Body of pancreas (tissue), 4 donors: Measurements from ENCODE around the gene SNPH. TPM values are rescaled to one million over a fixed set of nuclear protein-coding genes. Genes with fewer than 3 reads are reported as not detected.

Experiments used
- ATAC-seq: fragments of 150-250 bp; one replicate; pipeline ENCODE4 v1.9.1; 2016
- DNase-seq, 4 donors: peaks; one replicate each; pipeline ENCODE4 v3.0.0-alpha.2; 2019
- H3K27ac ChIP-seq, 4 donors: fragments of 200-600 bp; sonication (generic); 1 replicate in 3 of 4; 2 replicates in 1 of 4; pipeline versions ENCODE4 v1.5.1 to v1.6.1; 2016 to 2019; ENCODE audit warnings: mild to moderate bottlenecking in 1 of 4, mixed read lengths in 1 of 4, moderate library complexity in 1 of 4
- H3K27me3 ChIP-seq, 2 donors: fragments of 200-600 bp; sonication (generic); one replicate each; pipeline ENCODE4 v1.6.0; 2016; ENCODE audit warnings: mild to moderate bottlenecking in 1 of 2
- H3K36me3 ChIP-seq, 2 donors: fragments of 200-600 bp; sonication (generic); replicated peaks in 1 of 2; 2 replicates each; pipeline ENCODE4 v1.5.1; 2016; ENCODE audit warnings: low read depth in 2 of 2; ENCODE audit not compliant: insufficient read depth in 1 of 2
- H3K4me1 ChIP-seq: fragments of 200-600 bp; sonication (generic); one replicate; pipeline ENCODE4 v1.6.0; 2016
- H3K4me3 ChIP-seq, 2 donors: fragments of 200-600 bp; sonication (generic); 1 replicate in 1 of 2; 2 replicates in 1 of 2; pipeline ENCODE4 v1.5.1; 2016 to 2019
- H3K9me3 ChIP-seq, 3 donors: fragments of 200-600 bp; sonication (generic); 1 replicate in 2 of 3; 2 replicates in 1 of 3; pipeline ENCODE4 v1.5.1; 2016
- CTCF ChIP-seq, 7 experiments: fragments of 450-650 bp in 4 of 7; fragments of 200-600 bp in 3 of 7; sonication (generic) in 3 of 7; IDR thresholded peaks; one replicate each; pipeline ENCODE4 v1.5.1; 2016 to 2019; ENCODE audit warnings: antibody characterized with exemption in 7 of 7
- POLR2A ChIP-seq, 3 donors: fragments of 450-650 bp; IDR thresholded peaks; one replicate each; pipeline ENCODE4 v1.6.1; 2016; ENCODE audit warnings: antibody characterized with exemption in 3 of 3, mild to moderate bottlenecking in 2 of 3
- WGBS, 2 donors: methylation state at CpG; one replicate each; pipeline ENCODE4 v1.1.5; 2017; 5-methylcytosine and 5-hydroxymethylcytosine counted together
- intact Hi-C: fragments of 100-400 bp; cut with DNase I; formaldehyde crosslinking; loops from one replicate; pipeline ENCODE4 v1.15.1; 2023
- total RNA-seq, 2 donors: library from RNA; depleted of rRNA; stranded (reverse); fragments of >200 nt; gene quantifications; one replicate each; pipeline ENCODE4 v1.1.0, GENCODE V29; 2016

Gene SNPH
- total RNA-seq, 2 donors from 2014 or later: 3.3 to 3.4 TPM

- peaks cover 11% of the 10 kb centered on the region for H3K4me1 ChIP-seq
- H3K27ac ChIP-seq: no peak overlapping the region
- H3K36me3 ChIP-seq: no peaks in the 10 kb centered on the region
- no peak overlapping the region for H3K4me3 ChIP-seq
- ATAC-seq (no peak), DNase-seq (no peak)
- intact Hi-C loops: no loop called here
- H3K27me3 ChIP-seq: no peaks in the 10 kb centered on the region
- no peak for TF ChIP-seq POLR2A (IDR thresholded peaks at IDR 0.05)
- no peak for TF ChIP-seq CTCF (IDR thresholded peaks at IDR 0.05)
- H3K9me3 ChIP-seq: no peaks in the 10 kb centered on the region
- 93 to 96% methylated on average over 3 of the region's 3 CpGs for WGBS, 2 donors
These were observed 1.8 kb downstream of the SNPH start for GRCh38 chr20:1267809-1268374.

DNA sequence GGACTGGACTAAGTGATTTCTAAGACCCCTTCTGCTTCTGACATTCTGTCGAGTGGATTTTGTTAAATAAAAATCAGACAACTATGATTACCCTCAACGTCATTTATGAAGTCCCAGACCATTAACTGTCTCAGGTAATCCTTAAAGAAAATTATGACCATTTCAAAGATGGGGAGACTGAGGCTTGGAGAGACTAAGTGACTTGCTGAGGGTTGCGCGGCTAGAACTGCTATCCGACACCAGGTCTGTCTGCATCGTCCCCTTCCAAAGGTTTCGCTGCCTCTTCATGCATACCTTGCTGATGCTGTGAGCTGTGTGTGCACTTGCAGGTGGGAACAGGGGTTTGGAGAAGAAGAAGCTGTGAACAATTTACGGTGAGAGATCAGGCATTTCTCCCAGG lies 3.1 kb downstream of the SNPH start:
- Histone ChIP-seq H3K27me3 (no peaks in the 10 kb centered on the region), H3K9me3 (no peaks in the 10 kb centered on the region), H3K4me3 (no peak overlapping the region), H3K27ac (no peak overlapping the region), H3K4me1 (peaks cover 11% of the 10 kb centered on the region), H3K36me3 (no peaks in the 10 kb centered on the region)
- DNase-seq (no peak), ATAC-seq (no peak)
- intact Hi-C loops: no loop called here
- TF ChIP-seq POLR2A (IDR thresholded peaks at IDR 0.05) (no peak), CTCF (IDR thresholded peaks at IDR 0.05) (no peak)
- 90 to 93% methylated on average over 8 of the region's 8 CpGs for WGBS, 2 donors

DNA sequence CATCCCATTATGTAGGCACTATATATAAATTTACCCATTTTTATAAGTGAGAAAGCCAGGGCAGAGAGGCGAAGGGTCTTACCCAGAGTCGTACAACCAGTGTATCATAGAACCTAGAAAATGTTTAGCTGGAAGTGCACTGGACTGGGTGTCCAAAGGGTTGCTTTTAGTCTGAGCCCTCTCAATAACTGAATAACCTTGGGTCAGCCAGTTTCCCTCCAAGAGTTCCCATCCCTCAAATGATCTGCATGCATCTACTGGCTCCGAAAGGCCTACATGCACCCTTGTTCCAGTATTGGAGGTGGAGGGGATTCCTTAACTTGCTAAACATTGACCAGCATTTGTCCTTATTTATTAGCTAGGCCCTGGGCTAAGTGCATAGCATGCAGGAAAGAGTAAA lies 3.8 kb downstream of the SNPH start:
- 86 to 87% methylated on average over 3 of the region's 3 CpGs for WGBS, 2 donors
- Histone ChIP-seq H3K4me3 (no peak overlapping the region), H3K9me3 (no peaks in the 10 kb centered on the region), H3K4me1 (peaks cover 11% of the 10 kb centered on the region), H3K36me3 (no peaks in the 10 kb centered on the region), H3K27ac (no peak overlapping the region), H3K27me3 (no peaks in the 10 kb centered on the region)
- TF ChIP-seq CTCF (IDR thresholded peaks at IDR 0.05) (no peak), POLR2A (IDR thresholded peaks at IDR 0.05) (no peak)
- DNase-seq (no peak), ATAC-seq (no peak)
- intact Hi-C loops: no loop called here

DNA sequence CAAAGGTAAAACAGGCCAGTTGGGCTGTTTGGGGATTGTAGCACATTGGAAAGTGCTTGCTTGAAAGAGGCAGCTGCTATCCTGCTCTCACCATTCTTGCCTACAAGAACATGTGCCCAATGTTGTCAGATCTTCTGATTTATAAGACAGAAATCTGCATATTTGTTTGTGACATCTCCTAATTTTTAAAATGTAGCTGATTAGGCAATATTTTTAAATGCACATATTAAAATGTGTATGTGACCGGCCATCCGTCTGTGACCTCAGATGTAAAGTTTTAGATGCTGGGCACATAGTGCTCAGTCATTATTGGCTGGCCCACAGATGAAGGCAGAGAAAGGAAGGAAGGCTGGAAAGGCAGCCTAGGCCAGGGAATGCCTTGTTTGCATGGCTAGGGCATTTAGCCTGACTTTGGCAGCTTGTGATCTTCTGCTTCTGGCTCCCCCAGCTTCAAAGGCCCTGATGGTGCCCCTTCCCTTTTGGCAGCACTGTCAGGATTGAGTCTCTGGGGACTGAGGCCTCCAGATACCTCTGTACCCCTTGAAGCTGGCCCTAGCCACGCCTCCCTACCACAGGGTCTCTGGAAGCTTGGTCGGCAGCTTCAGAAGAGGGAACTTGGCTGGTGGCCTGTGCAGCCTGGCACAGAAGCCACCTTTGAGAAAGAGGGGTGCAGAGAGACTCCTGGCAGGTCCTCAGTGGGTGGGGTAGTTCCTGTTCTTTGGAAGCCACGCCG lies 6.4 kb downstream of the SNPH start:
- TF ChIP-seq POLR2A (IDR thresholded peaks at IDR 0.05): no peak
- no peak for TF ChIP-seq CTCF (IDR thresholded peaks at IDR 0.05)
- H3K4me1 ChIP-seq: peaks cover under 1% of the 10 kb centered on the region
- H3K9me3 ChIP-seq: no peaks in the 10 kb centered on the region
- H3K27ac ChIP-seq: no peak overlapping the region
- ATAC-seq (no peak), DNase-seq (no peak)
- intact Hi-C loops: no loop called here
- no peaks in the 10 kb centered on the region for H3K27me3 ChIP-seq
- WGBS, 2 donors: 67 to 83% methylated on average over 6 of the region's 6 CpGs
- no peak overlapping the region for H3K4me3 ChIP-seq
- H3K36me3 ChIP-seq: no peaks in the 10 kb centered on the region

- intact Hi-C loops: no loop called here
- Histone ChIP-seq H3K27ac (no peak overlapping the region), H3K9me3 (no peaks in the 10 kb centered on the region), H3K27me3 (no peaks in the 10 kb centered on the region), H3K4me3 (no peak overlapping the region), H3K4me1 (no peaks in the 10 kb centered on the region), H3K36me3 (no peaks in the 10 kb centered on the region)
- TF ChIP-seq CTCF (IDR thresholded peaks at IDR 0.05): no peak
- TF ChIP-seq POLR2A (IDR thresholded peaks at IDR 0.05): no peak
- 90 to 92% methylated on average over 2 of the region's 2 CpGs for WGBS, 2 donors
- DNase-seq (no peak), ATAC-seq (no peak)
These were observed 7.3 kb downstream of the SNPH start for GRCh38 chr20:1273366-1273765.
